Forelimb muscle (tissue), 1 donor: ENCODE results near the gene BEGAIN. TPM values are rescaled to one million over a fixed set of nuclear protein-coding genes. Genes with fewer than 3 reads are reported as not detected.

Source experiments
- DNase-seq: peaks from one replicate; pipeline ENCODE4 v3.0.0-alpha.2; 2013; ENCODE audit warnings: low read depth
- polyA plus RNA-seq: library from polyadenylated mRNA; unstranded; fragments of 120-200 nt; gene quantifications from one replicate; pipeline ENCODE4 v1.2.1, GENCODE V29; 2013; ENCODE audit not compliant: insufficient read length

BEGAIN gene
- polyA plus RNA-seq, 1 donor, result 4.5 TPM

GRCh38 chr14:100582496-100583165, 4.6 kb downstream of the BEGAIN start:
- DNase-seq, result no peak

DNA sequence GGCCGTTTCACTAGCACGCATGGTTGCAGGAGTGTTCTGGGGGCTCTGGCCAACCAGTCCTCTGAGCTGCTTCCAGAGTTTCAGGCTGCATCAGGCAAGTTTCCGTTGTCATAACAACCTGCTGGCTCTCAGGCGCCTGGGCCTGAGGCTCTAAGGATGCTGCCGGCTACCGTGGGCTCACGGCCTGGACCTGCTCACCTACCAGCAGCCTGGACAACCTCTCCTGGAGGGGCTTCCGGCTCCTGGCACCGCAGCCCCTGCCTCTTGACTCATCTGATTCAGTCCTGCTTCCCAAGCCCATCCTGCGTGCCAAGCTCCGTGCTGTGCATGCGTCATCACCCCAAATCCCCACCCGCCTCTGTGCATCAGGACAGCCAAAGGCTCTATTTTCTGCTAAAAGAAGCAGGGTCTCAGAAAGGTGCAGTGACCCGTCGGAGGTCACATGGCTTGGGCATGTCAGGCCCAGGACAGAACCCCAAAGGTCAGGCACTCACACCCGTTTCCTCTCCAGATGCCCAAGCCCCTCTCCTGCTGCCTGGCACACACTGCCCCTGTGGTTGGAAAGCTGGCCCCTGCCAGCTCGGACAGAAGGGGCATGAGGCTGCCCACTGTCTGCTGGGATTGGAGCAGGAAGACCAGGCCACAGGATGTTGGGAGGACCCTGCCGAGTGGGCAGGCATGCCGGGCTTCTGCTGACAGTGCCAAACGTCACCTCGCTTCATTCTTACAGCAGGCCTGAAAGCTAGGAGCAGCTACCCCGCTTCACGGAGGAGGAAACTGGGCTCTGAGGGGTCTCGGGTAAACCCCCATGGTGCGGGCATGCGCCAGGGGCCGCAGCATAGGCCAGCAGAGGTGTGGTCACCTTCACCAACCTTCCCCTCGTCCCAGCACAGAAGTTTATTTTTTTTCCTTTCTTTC, 5.7 kb downstream of the BEGAIN start:
- DNase-seq, result no peak

DNA sequence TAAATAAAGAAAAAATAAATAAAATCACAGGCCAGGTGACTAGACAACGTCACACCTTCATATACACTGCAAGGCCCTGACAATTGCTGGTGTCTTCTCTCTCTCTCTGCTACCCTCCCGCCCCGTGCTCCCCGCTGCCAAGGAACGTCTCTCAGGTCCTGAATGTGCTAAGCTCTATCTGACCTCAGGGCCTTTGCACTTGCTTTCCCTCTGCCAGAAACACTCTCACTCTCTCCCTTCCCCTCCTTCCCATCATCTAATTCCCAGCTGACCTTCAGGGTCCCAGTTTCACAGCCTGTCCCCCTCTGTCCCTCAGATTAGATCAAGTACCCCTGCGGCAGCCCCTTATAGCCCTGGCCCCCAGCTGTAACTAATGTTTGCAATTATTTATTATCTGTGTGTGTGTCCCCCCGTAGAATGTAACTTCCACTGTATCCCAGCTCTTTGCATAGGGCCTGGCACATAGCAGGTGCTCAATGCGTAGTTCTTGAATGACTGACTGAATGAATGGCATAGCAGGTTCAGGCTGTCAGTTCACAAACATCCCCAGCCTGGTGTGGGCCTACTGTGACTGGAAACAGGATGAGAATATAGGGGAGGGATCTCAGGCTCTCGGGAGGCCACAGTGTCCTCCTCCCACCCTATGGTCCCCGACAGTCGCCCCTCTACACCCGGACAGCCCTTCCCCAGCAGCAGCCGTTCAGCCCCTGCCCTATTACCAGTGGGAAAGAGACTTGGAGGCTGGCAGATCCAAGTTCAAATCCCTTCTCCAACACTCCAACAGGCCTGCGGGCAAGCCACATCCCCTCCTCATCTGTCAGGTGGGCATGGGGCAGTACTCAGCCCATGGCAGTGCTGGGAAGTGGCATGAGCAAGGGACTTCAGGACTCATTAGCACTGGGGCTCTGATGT, 6.6 kb downstream of the BEGAIN start:
- DNase-seq, result no peak

GRCh38 chr14:100578552-100578951, 8.7 kb downstream of the BEGAIN start:
- no peak for DNase-seq

- DNase-seq, result no peak
Measured at GRCh38 chr14:100577986-100578431, 9.2 kb downstream of the BEGAIN start.

DNA sequence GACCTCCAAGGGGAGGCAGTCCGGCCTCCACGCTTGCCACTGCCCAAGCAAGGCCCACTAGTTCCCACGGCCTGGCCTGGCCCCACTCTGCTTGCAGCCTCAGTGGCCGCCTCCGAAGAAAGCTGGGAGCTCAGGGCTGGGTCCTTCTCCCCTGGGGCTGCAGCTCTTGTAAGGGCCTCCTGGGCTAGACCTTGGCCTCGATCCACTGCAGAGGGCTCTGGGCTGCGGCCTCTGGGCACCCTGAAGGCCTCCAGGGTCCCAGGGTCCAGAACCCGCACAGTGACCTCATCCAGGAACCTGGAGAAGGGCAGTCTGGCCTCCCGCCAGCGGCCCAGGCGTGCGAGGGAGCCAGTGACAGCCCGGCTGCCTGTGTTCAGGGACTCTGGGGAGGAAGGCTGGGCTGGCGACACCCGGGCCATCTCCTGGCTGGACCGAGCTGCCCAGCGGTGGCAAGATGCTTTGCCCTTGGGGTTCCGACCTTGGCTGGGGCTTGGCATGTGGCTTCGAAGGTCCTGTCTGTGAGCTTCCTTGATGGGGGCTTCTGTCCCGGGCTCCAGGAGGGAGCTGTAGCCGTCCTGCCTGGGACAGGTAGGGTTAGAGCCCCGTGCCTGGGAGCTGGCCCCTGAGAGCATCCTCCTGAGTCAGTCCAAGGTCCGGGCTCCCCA, 9.8 kb downstream of the BEGAIN start:
- no peak for DNase-seq

DNA sequence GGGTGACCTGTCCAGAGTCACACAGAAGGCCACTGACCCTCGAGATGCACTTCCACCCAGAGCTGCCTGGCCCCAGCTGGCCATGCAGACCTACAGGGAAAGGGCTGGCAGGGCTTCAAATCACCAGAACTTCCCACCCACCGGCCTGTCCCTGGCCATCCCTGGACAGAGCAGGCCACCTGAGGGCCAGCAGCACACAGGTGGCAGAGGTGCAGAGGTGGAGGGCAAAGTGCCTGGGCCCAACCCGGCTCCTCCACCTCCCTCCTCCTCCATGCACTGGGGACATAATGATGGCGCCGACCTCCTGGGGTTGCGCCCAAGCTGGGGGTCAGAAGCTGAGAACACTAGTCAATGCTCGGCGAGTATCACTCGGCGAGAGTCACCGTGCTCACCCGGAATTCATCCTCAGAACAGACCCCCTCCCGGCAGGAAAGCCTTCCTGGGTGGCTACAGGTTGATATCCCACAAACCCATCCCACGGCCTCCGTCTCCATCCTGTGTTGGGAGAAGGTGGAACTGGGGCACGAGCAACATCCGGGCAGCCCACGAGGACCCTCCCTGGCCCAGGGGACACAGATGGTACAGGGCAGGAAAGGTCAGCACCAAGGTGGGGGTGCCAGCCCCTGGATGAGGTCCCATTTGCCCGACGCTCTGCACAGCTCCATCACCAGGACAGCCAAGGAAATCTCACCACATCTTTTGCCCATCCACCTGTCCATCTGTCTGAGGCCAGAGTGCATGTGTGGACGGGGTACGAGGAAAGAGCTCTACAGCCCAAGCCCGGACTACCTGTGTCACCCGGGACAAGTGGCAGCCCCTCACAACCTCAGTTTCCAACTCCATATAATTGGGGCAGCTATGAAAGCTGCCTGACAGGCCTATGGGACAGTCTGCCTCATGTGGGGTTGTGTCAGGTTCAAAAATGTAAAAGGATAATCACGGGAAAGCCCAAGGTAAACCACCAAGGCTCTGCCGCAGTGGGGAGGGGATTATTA, 10.8 kb downstream of the BEGAIN start:
- no peak for DNase-seq

GRCh38 chr14:100575266-100575995, 11.8 kb downstream of the BEGAIN start:
- no peak for DNase-seq

DNA sequence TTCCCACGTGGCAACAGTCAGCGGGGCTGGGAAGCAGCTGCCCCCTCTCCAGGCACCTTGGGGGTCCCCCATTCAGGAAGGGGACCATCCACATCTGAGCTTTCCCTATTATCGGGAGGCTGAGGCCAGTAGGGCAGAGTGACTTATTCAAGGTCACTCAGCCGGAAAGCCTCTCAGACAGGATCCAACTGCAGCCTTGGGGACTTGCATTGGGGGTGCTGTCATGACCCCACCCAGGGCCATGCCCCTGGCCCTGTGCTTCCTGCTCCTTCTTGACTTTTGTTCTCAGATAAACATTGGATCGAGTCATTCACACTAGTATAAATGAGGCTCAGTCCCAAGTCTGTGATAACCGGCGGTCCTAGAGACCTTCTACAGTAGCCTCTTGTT, 12.6 kb downstream of the BEGAIN start:
- no peak for DNase-seq

DNA sequence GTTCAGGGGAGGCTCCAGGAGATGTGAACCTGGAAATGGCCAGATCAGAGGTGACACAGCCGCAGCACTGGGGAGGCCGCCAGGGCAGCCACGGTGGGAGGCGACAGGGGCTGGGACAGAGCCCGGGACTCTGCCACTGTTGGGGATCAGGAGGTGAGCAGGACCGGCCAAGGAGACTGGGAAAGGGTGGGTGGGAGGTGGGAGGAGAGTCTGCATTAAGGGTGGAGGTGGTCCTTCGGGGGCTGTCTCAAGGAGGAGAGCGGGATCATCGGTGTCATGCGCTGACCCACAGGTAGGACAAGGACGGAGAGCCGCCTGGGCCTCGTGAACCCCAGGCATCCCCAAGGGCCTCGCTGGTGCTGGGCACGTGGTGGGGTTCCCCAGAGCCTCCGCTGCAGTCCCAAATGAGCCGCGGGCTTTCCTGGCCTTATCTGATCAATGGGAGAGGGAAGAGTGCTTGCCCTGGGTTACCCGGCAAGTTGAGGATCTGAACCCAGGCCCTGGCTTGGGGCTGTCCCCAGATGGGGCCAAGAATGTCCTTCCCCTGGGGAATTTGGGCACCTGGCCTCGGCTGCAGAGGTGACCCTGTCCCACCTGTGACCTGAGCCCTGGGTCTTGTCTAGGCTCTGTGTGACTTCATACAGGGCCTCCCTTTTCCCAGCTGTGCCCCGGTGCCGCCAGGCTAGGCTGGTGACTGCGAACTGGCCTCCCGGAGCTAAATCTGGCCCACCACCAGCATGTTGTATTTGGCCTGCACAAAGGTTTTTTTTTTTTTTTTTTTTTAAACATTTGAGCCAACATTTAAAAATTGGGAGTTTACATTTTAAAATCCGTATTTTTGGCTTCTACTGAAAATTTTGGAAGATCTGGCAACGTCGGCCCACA, 13.2 kb downstream of the BEGAIN start:
- no peak for DNase-seq

GRCh38 chr14:100573002-100573756, 14.0 kb downstream of the BEGAIN start:
- no peak for DNase-seq

- no peak for DNase-seq
Measured at GRCh38 chr14:100572543-100572942, 14.7 kb downstream of the BEGAIN start.

GRCh38 chr14:100571837-100572236, 15.4 kb downstream of the BEGAIN start:
- no peak for DNase-seq

- no peak for DNase-seq
Measured at GRCh38 chr14:100570726-100571454, 16.3 kb downstream of the BEGAIN start.

- DNase-seq, result no peak
Measured at GRCh38 chr14:100569734-100570286, 17.4 kb downstream of the BEGAIN start.

DNA sequence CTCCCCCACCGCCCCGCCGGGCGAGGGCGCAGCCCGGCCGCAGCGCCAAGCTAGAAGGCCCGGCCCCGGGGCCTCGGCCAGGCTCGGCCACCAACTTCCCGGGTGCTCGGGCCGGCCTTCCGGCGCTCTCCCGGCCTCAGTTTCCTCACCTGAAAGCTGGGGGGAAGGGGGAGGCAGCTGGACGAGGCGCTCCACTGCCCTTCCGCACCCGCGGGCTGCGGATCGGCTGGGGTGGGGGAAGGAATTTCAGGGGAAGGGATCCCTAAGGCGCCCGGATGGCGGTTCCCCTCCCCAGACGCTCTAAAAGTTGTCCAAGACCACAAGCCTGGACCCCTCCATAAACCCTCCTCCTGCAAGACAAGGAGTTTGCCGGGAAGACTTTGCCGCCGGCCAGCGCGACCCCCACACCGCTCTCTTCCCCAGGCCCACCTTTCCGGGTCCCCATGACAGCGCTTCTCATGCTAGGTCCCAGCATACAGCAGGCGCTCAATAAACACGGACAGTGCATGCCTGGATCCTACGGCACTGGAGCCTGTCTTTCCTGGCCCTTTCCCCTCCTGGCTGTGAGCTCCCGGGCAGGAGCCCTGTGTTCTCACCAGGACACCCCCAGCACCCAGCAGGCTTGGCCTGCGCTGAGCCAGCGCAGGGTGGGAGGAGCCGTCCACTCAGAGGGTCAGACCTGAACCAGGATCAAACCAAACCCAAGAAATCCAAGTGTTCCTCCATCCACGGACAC, 18.1 kb downstream of the BEGAIN start:
- no peak for DNase-seq
